Neural cell (in vitro differentiated cells): ENCODE results near the gene TAF8. TPM values are rescaled to one million over a fixed set of nuclear protein-coding genes. Genes with fewer than 3 reads are reported as not detected.

Experiments used
- H2AFZ ChIP-seq: fragments of 200-600, 300-800 bp; sonication (generic), shearing (Covaris generic); 2 replicates; pipeline ENCODE4 v1.6.0; 2014; ENCODE audit warnings: low read depth, mild to moderate bottlenecking, antibody characterized with exemption, low read length, moderate library complexity
- H3F3A ChIP-seq: fragments of 200-600 bp; shearing (Covaris generic); 2 replicates; pipeline ENCODE4 v1.6.1; 2016; ENCODE audit warnings: mild to moderate bottlenecking, moderate library complexity, mixed read lengths, antibody characterized with exemption, low read length; ENCODE audit not compliant: insufficient read depth, poor library complexity, severe bottlenecking
- H3K27ac ChIP-seq: fragments of 200-600, 300-800 bp; sonication (generic), shearing (Covaris generic); 2 replicates; pipeline ENCODE4 v1.5.1; 2014; ENCODE audit warnings: mild to moderate bottlenecking, low read length, moderate library complexity
- H3K27me3 ChIP-seq: fragments of 300-800, 200-600 bp; sonication (generic), shearing (Covaris generic); 2 replicates; pipeline ENCODE4 v1.6.0; 2014; ENCODE audit warnings: mild to moderate bottlenecking, low read depth, low read length, moderate library complexity; ENCODE audit not compliant: insufficient read depth
- H3K36me3 ChIP-seq: fragments of 300-800, 200-600 bp; sonication (generic), shearing (Covaris generic); 2 replicates; pipeline ENCODE4 v1.5.1; 2014; ENCODE audit warnings: mild to moderate bottlenecking, antibody characterized with exemption, low read length, moderate library complexity; ENCODE audit not compliant: insufficient read depth
- H3K4me2 ChIP-seq: fragments of 300-800, 200-600 bp; sonication (generic), shearing (Covaris generic); 2 replicates; pipeline ENCODE4 v1.6.0; 2014; ENCODE audit warnings: mild to moderate bottlenecking, low read length
- H3K4me3 ChIP-seq: fragments of 300-800, 200-600 bp; sonication (generic), shearing (Covaris generic); 2 replicates; pipeline ENCODE4 v1.5.1; 2014; ENCODE audit warnings: mild to moderate bottlenecking, low read length, moderate library complexity
- H3K79me2 ChIP-seq: fragments of 200-600 bp; shearing (Covaris generic); replicated peaks from 2 replicates; pipeline ENCODE4 v1.6.0; 2014; ENCODE audit warnings: mild to moderate bottlenecking, low read length, moderate library complexity; ENCODE audit not compliant: insufficient read depth
- H3K9ac ChIP-seq: fragments of 300-800, 200-600 bp; sonication (generic), shearing (Covaris generic); 2 replicates; pipeline ENCODE4 v1.6.1; 2016; ENCODE audit warnings: mild to moderate bottlenecking, low read length, mixed read lengths
- H3K9me2 ChIP-seq: fragments of 200-600 bp; shearing (Covaris generic); 2 replicates; pipeline ENCODE4 v1.6.1; 2016; ENCODE audit warnings: mild to moderate bottlenecking, low read length, mixed read lengths; ENCODE audit not compliant: insufficient read depth
- H3K9me3 ChIP-seq: fragments of 200-600, 300-800 bp; sonication (generic), shearing (Covaris generic); 2 replicates; pipeline ENCODE4 v1.6.1; 2016; ENCODE audit warnings: mild to moderate bottlenecking, mixed run types, low read length, moderate library complexity, mixed read lengths
- H4K20me1 ChIP-seq: fragments of 200-600 bp; shearing (Covaris generic); 2 replicates; pipeline ENCODE4 v1.6.1; 2016; ENCODE audit warnings: mild to moderate bottlenecking, mixed run types; ENCODE audit not compliant: insufficient read depth
- EP300 ChIP-seq: fragments of 450-650 bp; conservative IDR thresholded peaks from 2 replicates; pipeline ENCODE4 v1.6.1; 2014; ENCODE audit warnings: antibody characterized with exemption, mild to moderate bottlenecking, moderate library complexity; ENCODE audit not compliant: poor library complexity, severe bottlenecking
- EZH2 ChIP-seq: fragments of 200-600, 300-800 bp; shearing (Covaris generic), sonication (generic); IDR thresholded peaks from 2 replicates; pipeline ENCODE4 v1.6.1; 2014; ENCODE audit warnings: antibody characterized with exemption, low read length, borderline replicate concordance, mild to moderate bottlenecking; ENCODE audit not compliant: insufficient read depth, poor library complexity, severe bottlenecking
- MXI1 ChIP-seq: fragments of 450-650 bp; conservative IDR thresholded peaks from 2 replicates; pipeline ENCODE4 v1.6.1; 2014; ENCODE audit warnings: antibody characterized with exemption, mild to moderate bottlenecking; ENCODE audit not compliant: poor library complexity, severe bottlenecking
- POLR2AphosphoS5 ChIP-seq: IDR thresholded peaks from 2 replicates; pipeline ENCODE4 v1.6.1; 2012
- RAD21 ChIP-seq: fragments of 450-650 bp; conservative IDR thresholded peaks from 2 replicates; pipeline ENCODE4 v1.6.1; 2014; ENCODE audit warnings: antibody characterized with exemption, mild to moderate bottlenecking, moderate library complexity
- SMC3 ChIP-seq: fragments of 450-650 bp; conservative IDR thresholded peaks from 2 replicates; pipeline ENCODE4 v1.6.1; 2014; ENCODE audit warnings: antibody characterized with exemption, mild to moderate bottlenecking, moderate library complexity; ENCODE audit not compliant: poor library complexity
- TAF1 ChIP-seq: IDR thresholded peaks from 2 replicates; pipeline ENCODE4 v1.6.1; 2012; ENCODE audit warnings: low read depth
- polyA plus RNA-seq: library from polyadenylated mRNA; depleted of rRNA; stranded (reverse); fragments of >200 nt; gene quantifications from 2 replicates; pipeline ENCODE4 v1.2.3, GENCODE V29; 2014
- TF ChIP-seq, protein P1 (sequence below): IDR thresholded peaks from 2 replicates; pipeline ENCODE4 v1.6.1; 2012; ENCODE audit warnings: borderline replicate concordance
- TF ChIP-seq, protein P2 (sequence below): fragments of 450-650 bp; IDR thresholded peaks from 2 replicates; pipeline ENCODE4 v1.5.1; 2014; ENCODE audit warnings: antibody characterized with exemption, mild to moderate bottlenecking, moderate library complexity; ENCODE audit not compliant: poor library complexity, severe bottlenecking

The TAF8 gene
- polyA plus RNA-seq, 1 donor from 2014 or later = 5.1 TPM

DNA sequence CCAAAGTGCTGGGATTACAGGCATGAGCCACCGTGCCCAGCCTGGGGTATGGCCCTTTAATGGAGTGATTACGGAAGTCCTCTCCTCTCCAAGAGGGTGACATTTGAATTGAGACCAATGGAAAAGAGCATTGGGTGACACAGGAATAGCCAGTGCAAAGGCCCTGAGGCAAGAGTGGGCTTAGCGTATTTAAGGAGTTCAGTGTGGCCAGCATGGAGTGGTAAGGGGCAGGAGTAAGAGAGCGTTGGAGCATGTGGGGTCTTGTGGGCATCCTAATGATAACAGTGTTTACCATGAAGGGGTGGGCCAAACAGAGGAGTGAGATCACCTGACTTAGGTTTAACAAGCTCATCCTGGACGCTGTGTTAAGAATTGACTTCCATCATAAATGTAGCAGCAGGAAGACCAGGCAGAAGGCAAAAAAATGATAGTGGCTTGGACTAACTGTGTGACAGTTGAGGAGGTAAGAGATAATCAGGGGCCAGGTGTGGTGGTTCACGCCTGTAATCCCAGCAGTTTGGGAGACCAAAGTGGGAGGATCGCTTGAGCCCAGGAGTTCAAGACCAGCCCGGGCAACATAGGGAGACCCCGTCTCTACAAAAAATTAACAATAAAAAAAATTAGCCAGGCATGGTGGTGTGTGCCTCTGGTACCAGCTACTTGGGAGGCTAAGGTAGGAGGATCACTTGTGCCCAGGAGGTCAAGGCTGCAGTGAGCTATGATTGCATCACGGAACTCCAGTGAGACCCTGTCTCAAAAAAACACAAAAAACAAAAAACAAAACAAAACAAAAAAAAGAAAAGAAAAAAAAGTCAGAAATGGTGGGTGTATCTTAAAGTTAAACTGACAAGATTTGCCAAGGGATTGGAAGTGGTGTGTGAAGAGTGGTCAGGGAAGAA lies 40.7 kb downstream of the TAF8 start:
- Histone ChIP-seq H3K9ac (no peak overlapping the region), H3K9me2 (no peaks in the 10 kb centered on the region), H3K4me3 (no peak overlapping the region), H3K36me3 (no peaks in the 10 kb centered on the region), H3K79me2 (no peaks in the 10 kb centered on the region), H3K9me3 (no peaks in the 10 kb centered on the region), H4K20me1 (no peaks in the 10 kb centered on the region), H3K4me2 (no peak overlapping the region), H3K27ac (no peak overlapping the region), H2AFZ (no peak overlapping the region), H3F3A (no peaks in the 10 kb centered on the region), H3K27me3 (no peaks in the 10 kb centered on the region)
- TF ChIP-seq, protein P1, sequence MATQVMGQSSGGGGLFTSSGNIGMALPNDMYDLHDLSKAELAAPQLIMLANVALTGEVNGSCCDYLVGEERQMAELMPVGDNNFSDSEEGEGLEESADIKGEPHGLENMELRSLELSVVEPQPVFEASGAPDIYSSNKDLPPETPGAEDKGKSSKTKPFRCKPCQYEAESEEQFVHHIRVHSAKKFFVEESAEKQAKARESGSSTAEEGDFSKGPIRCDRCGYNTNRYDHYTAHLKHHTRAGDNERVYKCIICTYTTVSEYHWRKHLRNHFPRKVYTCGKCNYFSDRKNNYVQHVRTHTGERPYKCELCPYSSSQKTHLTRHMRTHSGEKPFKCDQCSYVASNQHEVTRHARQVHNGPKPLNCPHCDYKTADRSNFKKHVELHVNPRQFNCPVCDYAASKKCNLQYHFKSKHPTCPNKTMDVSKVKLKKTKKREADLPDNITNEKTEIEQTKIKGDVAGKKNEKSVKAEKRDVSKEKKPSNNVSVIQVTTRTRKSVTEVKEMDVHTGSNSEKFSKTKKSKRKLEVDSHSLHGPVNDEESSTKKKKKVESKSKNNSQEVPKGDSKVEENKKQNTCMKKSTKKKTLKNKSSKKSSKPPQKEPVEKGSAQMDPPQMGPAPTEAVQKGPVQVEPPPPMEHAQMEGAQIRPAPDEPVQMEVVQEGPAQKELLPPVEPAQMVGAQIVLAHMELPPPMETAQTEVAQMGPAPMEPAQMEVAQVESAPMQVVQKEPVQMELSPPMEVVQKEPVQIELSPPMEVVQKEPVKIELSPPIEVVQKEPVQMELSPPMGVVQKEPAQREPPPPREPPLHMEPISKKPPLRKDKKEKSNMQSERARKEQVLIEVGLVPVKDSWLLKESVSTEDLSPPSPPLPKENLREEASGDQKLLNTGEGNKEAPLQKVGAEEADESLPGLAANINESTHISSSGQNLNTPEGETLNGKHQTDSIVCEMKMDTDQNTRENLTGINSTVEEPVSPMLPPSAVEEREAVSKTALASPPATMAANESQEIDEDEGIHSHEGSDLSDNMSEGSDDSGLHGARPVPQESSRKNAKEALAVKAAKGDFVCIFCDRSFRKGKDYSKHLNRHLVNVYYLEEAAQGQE = no peak

DNA sequence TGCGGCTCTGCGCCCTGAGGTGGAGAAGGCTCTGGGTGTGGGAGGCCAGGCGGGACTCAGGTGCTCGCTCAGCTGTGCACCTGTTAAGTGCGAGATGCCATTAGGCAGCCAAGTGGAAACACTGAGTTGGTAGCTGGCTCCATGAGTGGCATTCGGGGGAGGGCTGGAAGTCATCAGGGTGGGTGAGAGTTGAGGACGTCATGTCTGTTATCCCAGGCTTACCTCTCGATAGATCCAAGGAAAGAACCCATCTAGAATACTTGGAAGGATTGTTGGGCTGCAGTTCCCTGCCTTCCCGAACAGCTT lies 41.3 kb downstream of the TAF8 start:
- Histone ChIP-seq H3K4me2 (no peak overlapping the region), H3K79me2 (no peaks in the 10 kb centered on the region), H3K9me2 (no peaks in the 10 kb centered on the region), H3K36me3 (no peaks in the 10 kb centered on the region), H3F3A (no peaks in the 10 kb centered on the region), H3K4me3 (no peak overlapping the region), H4K20me1 (no peaks in the 10 kb centered on the region), H2AFZ (no peak overlapping the region), H3K27ac (no peak overlapping the region), H3K9ac (no peak overlapping the region), H3K9me3 (no peaks in the 10 kb centered on the region), H3K27me3 (no peaks in the 10 kb centered on the region)
- TF ChIP-seq, protein P2, sequence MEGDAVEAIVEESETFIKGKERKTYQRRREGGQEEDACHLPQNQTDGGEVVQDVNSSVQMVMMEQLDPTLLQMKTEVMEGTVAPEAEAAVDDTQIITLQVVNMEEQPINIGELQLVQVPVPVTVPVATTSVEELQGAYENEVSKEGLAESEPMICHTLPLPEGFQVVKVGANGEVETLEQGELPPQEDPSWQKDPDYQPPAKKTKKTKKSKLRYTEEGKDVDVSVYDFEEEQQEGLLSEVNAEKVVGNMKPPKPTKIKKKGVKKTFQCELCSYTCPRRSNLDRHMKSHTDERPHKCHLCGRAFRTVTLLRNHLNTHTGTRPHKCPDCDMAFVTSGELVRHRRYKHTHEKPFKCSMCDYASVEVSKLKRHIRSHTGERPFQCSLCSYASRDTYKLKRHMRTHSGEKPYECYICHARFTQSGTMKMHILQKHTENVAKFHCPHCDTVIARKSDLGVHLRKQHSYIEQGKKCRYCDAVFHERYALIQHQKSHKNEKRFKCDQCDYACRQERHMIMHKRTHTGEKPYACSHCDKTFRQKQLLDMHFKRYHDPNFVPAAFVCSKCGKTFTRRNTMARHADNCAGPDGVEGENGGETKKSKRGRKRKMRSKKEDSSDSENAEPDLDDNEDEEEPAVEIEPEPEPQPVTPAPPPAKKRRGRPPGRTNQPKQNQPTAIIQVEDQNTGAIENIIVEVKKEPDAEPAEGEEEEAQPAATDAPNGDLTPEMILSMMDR = no peak
- no peak for TF ChIP-seq TAF1
- no peak for TF ChIP-seq MXI1
- TF ChIP-seq EP300 = no peak
- TF ChIP-seq, protein P1 = no peak
- TF ChIP-seq SMC3 = no peak
- TF ChIP-seq POLR2AphosphoS5 = no peak
- TF ChIP-seq RAD21 = no peak
- TF ChIP-seq EZH2 = no peak
